ENCODE results near the gene UBE3D.

UBE3D gene

GRCh38 chr6:82906951-82907350, 158.7 kb downstream of the UBE3D start:
- no peak for TF ChIP-seq TOX (CRISPR knock-in tag; IDR thresholded peaks at IDR 0.05; ENCODE audit: borderline replicate concordance)
- no peak for TF ChIP-seq ZFP30 (CRISPR knock-in tag; IDR thresholded peaks at IDR 0.05)
- TF ChIP-seq ESRRG (CRISPR knock-in tag; IDR thresholded peaks at IDR 0.05) = no peak
- no peak for TF ChIP-seq ZNF565 (CRISPR knock-in tag; conservative IDR thresholded peaks at IDR 0.05; ENCODE audit: low read depth)
- TF ChIP-seq, protein P1, sequence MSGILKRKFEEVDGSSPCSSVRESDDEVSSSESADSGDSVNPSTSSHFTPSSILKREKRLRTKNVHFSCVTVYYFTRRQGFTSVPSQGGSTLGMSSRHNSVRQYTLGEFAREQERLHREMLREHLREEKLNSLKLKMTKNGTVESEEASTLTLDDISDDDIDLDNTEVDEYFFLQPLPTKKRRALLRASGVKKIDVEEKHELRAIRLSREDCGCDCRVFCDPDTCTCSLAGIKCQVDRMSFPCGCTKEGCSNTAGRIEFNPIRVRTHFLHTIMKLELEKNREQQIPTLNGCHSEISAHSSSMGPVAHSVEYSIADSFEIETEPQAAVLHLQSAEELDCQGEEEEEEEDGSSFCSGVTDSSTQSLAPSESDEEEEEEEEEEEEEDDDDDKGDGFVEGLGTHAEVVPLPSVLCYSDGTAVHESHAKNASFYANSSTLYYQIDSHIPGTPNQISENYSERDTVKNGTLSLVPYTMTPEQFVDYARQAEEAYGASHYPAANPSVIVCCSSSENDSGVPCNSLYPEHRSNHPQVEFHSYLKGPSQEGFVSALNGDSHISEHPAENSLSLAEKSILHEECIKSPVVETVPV (CRISPR knock-in tag; IDR thresholded peaks at IDR 0.05) = no peak
- TF ChIP-seq, protein P2, sequence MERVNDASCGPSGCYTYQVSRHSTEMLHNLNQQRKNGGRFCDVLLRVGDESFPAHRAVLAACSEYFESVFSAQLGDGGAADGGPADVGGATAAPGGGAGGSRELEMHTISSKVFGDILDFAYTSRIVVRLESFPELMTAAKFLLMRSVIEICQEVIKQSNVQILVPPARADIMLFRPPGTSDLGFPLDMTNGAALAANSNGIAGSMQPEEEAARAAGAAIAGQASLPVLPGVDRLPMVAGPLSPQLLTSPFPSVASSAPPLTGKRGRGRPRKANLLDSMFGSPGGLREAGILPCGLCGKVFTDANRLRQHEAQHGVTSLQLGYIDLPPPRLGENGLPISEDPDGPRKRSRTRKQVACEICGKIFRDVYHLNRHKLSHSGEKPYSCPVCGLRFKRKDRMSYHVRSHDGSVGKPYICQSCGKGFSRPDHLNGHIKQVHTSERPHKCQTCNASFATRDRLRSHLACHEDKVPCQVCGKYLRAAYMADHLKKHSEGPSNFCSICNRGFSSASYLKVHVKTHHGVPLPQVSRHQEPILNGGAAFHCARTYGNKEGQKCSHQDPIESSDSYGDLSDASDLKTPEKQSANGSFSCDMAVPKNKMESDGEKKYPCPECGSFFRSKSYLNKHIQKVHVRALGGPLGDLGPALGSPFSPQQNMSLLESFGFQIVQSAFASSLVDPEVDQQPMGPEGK (CRISPR knock-in tag; IDR thresholded peaks at IDR 0.05; ENCODE audit: borderline replicate concordance) = no peak
- no peak for TF ChIP-seq TCF4 (CRISPR knock-in tag; IDR thresholded peaks at IDR 0.05; ENCODE audit: borderline replicate concordance)
- TF ChIP-seq, protein P3, sequence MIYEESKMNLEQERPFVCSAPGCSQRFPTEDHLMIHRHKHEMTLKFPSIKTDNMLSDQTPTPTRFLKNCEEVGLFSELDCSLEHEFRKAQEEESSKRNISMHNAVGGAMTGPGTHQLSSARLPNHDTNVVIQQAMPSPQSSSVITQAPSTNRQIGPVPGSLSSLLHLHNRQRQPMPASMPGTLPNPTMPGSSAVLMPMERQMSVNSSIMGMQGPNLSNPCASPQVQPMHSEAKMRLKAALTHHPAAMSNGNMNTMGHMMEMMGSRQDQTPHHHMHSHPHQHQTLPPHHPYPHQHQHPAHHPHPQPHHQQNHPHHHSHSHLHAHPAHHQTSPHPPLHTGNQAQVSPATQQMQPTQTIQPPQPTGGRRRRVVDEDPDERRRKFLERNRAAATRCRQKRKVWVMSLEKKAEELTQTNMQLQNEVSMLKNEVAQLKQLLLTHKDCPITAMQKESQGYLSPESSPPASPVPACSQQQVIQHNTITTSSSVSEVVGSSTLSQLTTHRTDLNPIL (CRISPR knock-in tag; IDR thresholded peaks at IDR 0.05; ENCODE audit: low read depth) = no peak
- TF ChIP-seq POU6F1 (CRISPR knock-in tag; IDR thresholded peaks at IDR 0.05; ENCODE audit: borderline replicate concordance, low read depth) = no peak
- TF ChIP-seq RARB (CRISPR knock-in tag; IDR thresholded peaks at IDR 0.05) = no peak
- TF ChIP-seq PPARA (CRISPR knock-in tag; IDR thresholded peaks at IDR 0.05; ENCODE audit: borderline replicate concordance) = no peak
- TF ChIP-seq CSDC2 (CRISPR knock-in tag; IDR thresholded peaks at IDR 0.05) = no peak
- no peak for TF ChIP-seq OSR1 (CRISPR knock-in tag; IDR thresholded peaks at IDR 0.05)
- TF ChIP-seq GLIS3 (CRISPR knock-in tag; IDR thresholded peaks at IDR 0.05) = no peak
- TF ChIP-seq SNAI2 (CRISPR knock-in tag; IDR thresholded peaks at IDR 0.05) = no peak
- ATAC-seq = peak; percentile 51

DNA sequence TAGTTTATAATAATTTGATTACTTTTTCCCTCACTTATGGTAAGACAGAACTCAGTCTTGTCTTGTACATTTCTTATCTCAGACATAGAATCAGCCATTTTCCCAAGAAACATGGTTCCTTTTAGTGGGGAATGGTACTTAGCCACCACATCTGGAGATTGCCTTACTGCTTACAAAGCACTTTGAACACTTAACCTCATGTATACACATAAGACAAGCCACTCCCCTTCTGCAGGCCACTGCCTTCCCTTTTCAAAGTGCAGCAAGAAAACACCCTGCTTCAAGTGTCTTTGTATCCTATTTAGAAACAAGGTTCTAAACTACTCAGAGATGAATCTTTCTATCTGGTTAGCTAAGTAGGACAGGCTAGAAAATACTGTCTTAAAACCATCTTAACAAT, 159.2 kb downstream of the UBE3D start:
- no peak for ATAC-seq

GRCh38 chr6:82904860-82905259, 160.8 kb downstream of the UBE3D start:
- TF ChIP-seq ZFP30 (CRISPR knock-in tag; IDR thresholded peaks at IDR 0.05) (no peak), CSDC2 (CRISPR knock-in tag; IDR thresholded peaks at IDR 0.05) (no peak), ARNTL (CRISPR knock-in tag; IDR thresholded peaks at IDR 0.05; ENCODE audit: borderline replicate concordance, low read depth) (no peak), ZFP3 (CRISPR knock-in tag; IDR thresholded peaks at IDR 0.05) (no peak), GLIS3 (CRISPR knock-in tag; IDR thresholded peaks at IDR 0.05) (no peak), TSHZ2 (CRISPR knock-in tag; IDR thresholded peaks at IDR 0.05) (no peak), ZNF565 (CRISPR knock-in tag; conservative IDR thresholded peaks at IDR 0.05; ENCODE audit: low read depth) (no peak), TOX (CRISPR knock-in tag; IDR thresholded peaks at IDR 0.05; ENCODE audit: borderline replicate concordance) (no peak), RARB (CRISPR knock-in tag; IDR thresholded peaks at IDR 0.05) (no peak)
- TF ChIP-seq, protein P3 (CRISPR knock-in tag; IDR thresholded peaks at IDR 0.05; ENCODE audit: low read depth) = no peak
- no peak for ATAC-seq

More for the DNA sequence above, 159.2 kb downstream of the UBE3D start:
- no peak for TF ChIP-seq ZNF565 (CRISPR knock-in tag; conservative IDR thresholded peaks at IDR 0.05; ENCODE audit: low read depth)

Data from SK-N-SH treated with all-trans-retinoic acid at 6 μM for 48 hours (cell line).